PC-3 (cell line): ENCODE results near the gene EIF4E2.

ENCODE experiments used
- CTCF ChIP-seq: fragments of 300-600 bp; sonication (generic); conservative IDR thresholded peaks from 2 replicates; pipeline ENCODE4 v1.5.1; 2017; ENCODE audit warnings: antibody characterized with exemption, low read depth, mild to moderate bottlenecking, low read length
- EZH2 ChIP-seq: fragments of 300-600 bp; sonication (generic); IDR thresholded peaks from one replicate; pipeline ENCODE4 v1.6.1; 2017; ENCODE audit warnings: antibody characterized with exemption, mild to moderate bottlenecking, low read length; ENCODE audit not compliant: unreplicated experiment
- EZH2phosphoT487 ChIP-seq: fragments of 300-600 bp; sonication (generic); IDR thresholded peaks from 2 replicates; pipeline ENCODE4 v1.6.1; 2018; ENCODE audit warnings: mild to moderate bottlenecking, antibody characterized with exemption, low read length, borderline replicate concordance

GRCh38 chr2:232607011-232607410 is 56.5 kb downstream of the EIF4E2 start:
- TF ChIP-seq CTCF = no peak
- no peak for TF ChIP-seq EZH2
- no peak for TF ChIP-seq EZH2phosphoT487
